SK-N-SH (cell line): ENCODE measurements around the gene FAM78B. TPM values are rescaled to one million over a fixed set of nuclear protein-coding genes. Genes with fewer than 3 reads are reported as not detected.

Experiments used
- CTCF ChIA-PET: fragments of 300-600, 350-600 bp; formaldehyde crosslinking; extraction: SDS; loops from one replicate; lab custom pipeline; 2021; lab: Yijun Ruan, JAX
- POLR2A ChIA-PET: fragments of 350-600 bp; sonication (Branson Sonifier 250); formaldehyde crosslinking; extraction: SDS; loops from one replicate; lab custom pipeline; 2020; ENCODE audit warnings: antibody characterized with exemption, inconsistent platforms; lab: Yijun Ruan, JAX
- DNase-seq: peaks from one replicate; pipeline ENCODE4 v3.0.0; 2012
- H2AFZ ChIP-seq: fragments of 200-600 bp; sonication (generic); 2 replicates; pipeline ENCODE4 v1.8.1; 2016; ENCODE audit warnings: antibody characterized with exemption, mild to moderate bottlenecking, low read depth
- H3F3A ChIP-seq: fragments of 200-600 bp; sonication (generic); replicated peaks from 2 replicates; pipeline ENCODE3; 2016; ENCODE audit warnings: antibody characterized with exemption, mild to moderate bottlenecking; ENCODE audit not compliant: insufficient read depth
- H3K27ac ChIP-seq, 2 experiments: fragments of 200-500 bp in 1 of 2; fragments of 200-600 bp in 1 of 2; sonication (Bioruptor generic) in 1 of 2; sonication (generic), shearing (Covaris generic) in 1 of 2; 2 replicates each; pipeline versions ENCODE4 v1.5.1 to v1.6.1; 2014 to 2016; ENCODE audit warnings: low read depth in 2 of 2, inconsistent platforms in 1 of 2, low read length in 1 of 2, mild to moderate bottlenecking in 1 of 2, mixed read lengths in 1 of 2
- H3K27me3 ChIP-seq: fragments of 200-600 bp; sonication (generic), shearing (Covaris generic); 2 replicates; pipeline ENCODE4 v1.6.1; 2016; ENCODE audit warnings: mixed run types; ENCODE audit not compliant: insufficient read depth
- H3K36me3 ChIP-seq, 2 experiments: fragments of 200-500 bp in 1 of 2; fragments of 200-600 bp in 1 of 2; sonication (Bioruptor generic) in 1 of 2; sonication (generic) in 1 of 2; replicated peaks in 1 of 2; 2 replicates each; pipeline versions ENCODE3 to v1.5.1; 2014 to 2016; ENCODE audit warnings: low read length in 1 of 2, mild to moderate bottlenecking in 1 of 2; ENCODE audit not compliant: insufficient read depth in 2 of 2, control insufficient read depth in 1 of 2
- H3K4me1 ChIP-seq, 2 experiments: fragments of 200-500 bp in 1 of 2; fragments of 200-600 bp in 1 of 2; sonication (Bioruptor generic) in 1 of 2; sonication (generic), shearing (Covaris generic) in 1 of 2; 2 replicates each; pipeline versions ENCODE4 v1.5.1 to v1.6.1; 2014 to 2016; ENCODE audit warnings: low read depth in 1 of 2, low read length in 1 of 2, mixed run types in 1 of 2; ENCODE audit not compliant: insufficient read depth in 2 of 2, control insufficient read depth in 1 of 2
- H3K4me2 ChIP-seq: fragments of 200-600 bp; sonication (generic), shearing (Covaris generic); 2 replicates; pipeline ENCODE4 v1.6.1; 2017; ENCODE audit warnings: mixed run types
- H3K4me3 ChIP-seq, 2 experiments: fragments of 200-500 bp in 1 of 2; fragments of 200-600 bp in 1 of 2; sonication (Bioruptor generic) in 1 of 2; sonication (generic), shearing (Covaris generic) in 1 of 2; 2 replicates each; pipeline versions ENCODE4 v1.5.1 to v1.8.1; 2014 to 2016; ENCODE audit warnings: low read depth in 2 of 2, inconsistent platforms in 1 of 2, low read length in 1 of 2, mild to moderate bottlenecking in 1 of 2, mixed read lengths in 1 of 2, moderate library complexity in 1 of 2
- H3K79me2 ChIP-seq: fragments of 200-600 bp; sonication (generic); 2 replicates; pipeline ENCODE4 v1.8.1; 2017; ENCODE audit warnings: mild to moderate bottlenecking; ENCODE audit not compliant: insufficient read depth
- H3K9ac ChIP-seq: fragments of 200-600 bp; sonication (generic); 2 replicates; pipeline ENCODE4 v1.6.1; 2017; ENCODE audit warnings: mixed run types
- H3K9me2 ChIP-seq: fragments of 200-600 bp; sonication (generic); 2 replicates; pipeline ENCODE4 v1.6.1; 2017; ENCODE audit warnings: mixed run types
- H3K9me3 ChIP-seq: fragments of 200-600 bp; sonication (generic); 2 replicates; pipeline ENCODE4 v1.6.1; 2017; ENCODE audit warnings: mixed run types, mild to moderate bottlenecking, moderate library complexity
- H4K20me1 ChIP-seq: fragments of 200-600 bp; sonication (generic); 2 replicates; pipeline ENCODE4 v1.6.1; 2017; ENCODE audit warnings: mild to moderate bottlenecking, mixed run types; ENCODE audit not compliant: insufficient read depth
- ELF1 ChIP-seq: IDR thresholded peaks from 2 replicates; pipeline ENCODE4 v1.4.0; 2012
- FOXM1 ChIP-seq: IDR thresholded peaks from 2 replicates; pipeline ENCODE4 v1.4.0; 2012; ENCODE audit warnings: low read depth, mild to moderate bottlenecking
- GABPA ChIP-seq: IDR thresholded peaks from 2 replicates; pipeline ENCODE4 v1.4.0; 2012; ENCODE audit warnings: low read depth, mild to moderate bottlenecking
- GATA2 ChIP-seq: sonication (generic); formaldehyde crosslinking; IDR thresholded peaks from 2 replicates; pipeline ENCODE4 v1.5.0; 2020; ENCODE audit warnings: mild to moderate bottlenecking, missing genetic modification reagents
- NFIC ChIP-seq: IDR thresholded peaks from 2 replicates; pipeline ENCODE4 v1.4.0; 2012; ENCODE audit warnings: borderline replicate concordance
- NRF1 ChIP-seq: IDR thresholded peaks from 2 replicates; pipeline ENCODE4 v1.6.1; 2012; ENCODE audit warnings: low read depth, mild to moderate bottlenecking, low read length
- PBX3 ChIP-seq: IDR thresholded peaks from 2 replicates; pipeline ENCODE4; 2012
- POLR2AphosphoS5 ChIP-seq: IDR thresholded peaks from 2 replicates; pipeline ENCODE4 v1.6.1; 2012; ENCODE audit warnings: low read depth, low read length
- RAD21 ChIP-seq: IDR thresholded peaks from 2 replicates; pipeline ENCODE4 v1.6.1; 2012; ENCODE audit warnings: mild to moderate bottlenecking, low read length
- RCOR1 ChIP-seq: fragments of 150-350 bp; IDR thresholded peaks from 2 replicates; pipeline ENCODE4 v1.6.1; 2017; ENCODE audit warnings: antibody characterized with exemption, low read length
- TCF12 ChIP-seq: IDR thresholded peaks from 2 replicates; pipeline ENCODE4 v1.4.0; 2012
- YY1 ChIP-seq: IDR thresholded peaks from 2 replicates; pipeline ENCODE4 v1.4.0; 2012; ENCODE audit warnings: low read depth, mild to moderate bottlenecking
- WGBS: methylation state at CpG from one replicate; pipeline ENCODE4 v1.1.6; 2017; ENCODE audit warnings: low lambda C conversion rate; 5-methylcytosine and 5-hydroxymethylcytosine counted together
- polyA plus RNA-seq, 3 experiments: library from polyadenylated mRNA; depleted of rRNA; stranded (reverse); fragments of >200 nt; gene quantifications; 2 replicates each; pipeline ENCODE4 v1.2.3, GENCODE V29; 2012
- TF ChIP-seq, protein P1 (sequence below): fragments of 150-350 bp; IDR thresholded peaks from 2 replicates; pipeline ENCODE4 v1.6.1; 2017; ENCODE audit warnings: antibody characterized with exemption, low read length, low read depth, borderline replicate concordance
- TF ChIP-seq, protein P2 (sequence below): fragments of 200-600 bp; sonication (generic); IDR thresholded peaks from 2 replicates; pipeline ENCODE4 v1.6.1; 2017; ENCODE audit warnings: antibody characterized with exemption, mild to moderate bottlenecking, moderate library complexity
- TF ChIP-seq, protein P3 (sequence below): IDR thresholded peaks from 2 replicates; pipeline ENCODE4 v1.4.0; 2012; ENCODE audit warnings: low read depth, borderline replicate concordance
- TF ChIP-seq, protein P4 (sequence below): IDR thresholded peaks from 2 replicates; pipeline ENCODE4 v1.6.1; 2012; ENCODE audit warnings: mild to moderate bottlenecking, low read depth, low read length, moderate library complexity
- TF ChIP-seq, protein P5 (sequence below): IDR thresholded peaks from 2 replicates; pipeline ENCODE4 v1.4.0; 2012; ENCODE audit warnings: low read depth, borderline replicate concordance
- TF ChIP-seq, protein P6 (sequence below): IDR thresholded peaks from 2 replicates; pipeline ENCODE4 v1.4.0; 2012; ENCODE audit warnings: low read depth

Gene FAM78B
- polyA plus RNA-seq, 1 of the 3 experiments (the other 2 are of a cell fraction) = 0.36 TPM

DNA sequence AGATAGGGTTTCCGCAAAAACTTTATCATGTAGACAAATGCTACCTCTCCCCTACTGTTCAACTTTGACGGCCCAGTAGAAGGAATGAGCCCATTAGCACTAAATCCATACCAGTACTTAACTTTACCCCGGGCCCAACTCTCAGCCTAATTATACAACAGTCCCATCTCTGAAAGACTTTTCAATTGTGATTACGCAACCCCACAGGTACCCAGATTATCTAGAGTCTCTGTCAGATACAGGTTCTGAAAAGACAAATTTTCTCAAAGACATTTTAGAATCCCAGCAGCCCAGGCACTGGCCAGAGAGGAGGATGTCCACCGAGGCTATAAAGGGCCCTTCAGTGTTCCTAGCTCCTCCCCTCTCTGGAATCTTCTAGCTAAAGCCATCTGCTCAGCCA, 15.0 kb downstream of the FAM78B start:
- Histone ChIP-seq H3K9ac (no peak overlapping the region), H3K9me2 (no peaks in the 10 kb centered on the region), H3K9me3 (no peaks in the 10 kb centered on the region), H3K27ac (no peak overlapping the region), H3K36me3 (no peaks in the 10 kb centered on the region), H4K20me1 (no peaks in the 10 kb centered on the region), H3K4me3 (no peak overlapping the region), H3K79me2 (no peaks in the 10 kb centered on the region), H3K4me1 (no peaks in the 10 kb centered on the region), H3K27me3 (no peaks in the 10 kb centered on the region), H2AFZ (no peak overlapping the region), H3F3A (no peaks in the 10 kb centered on the region), H3K4me2 (no peak overlapping the region)
- ChIA-PET POLR2A (no interaction called here), CTCF (interaction anchor here (0.9 kb wide), 1 partner anchor 13 kb away, joined by 3 read pairs; no protein-coding TSS in a partner anchor)
- no peak for TF ChIP-seq POLR2AphosphoS5
- TF ChIP-seq ELF1 = no peak
- 49% methylated on average over 5 of the region's 5 CpGs for WGBS
- no peak for DNase-seq

DNA sequence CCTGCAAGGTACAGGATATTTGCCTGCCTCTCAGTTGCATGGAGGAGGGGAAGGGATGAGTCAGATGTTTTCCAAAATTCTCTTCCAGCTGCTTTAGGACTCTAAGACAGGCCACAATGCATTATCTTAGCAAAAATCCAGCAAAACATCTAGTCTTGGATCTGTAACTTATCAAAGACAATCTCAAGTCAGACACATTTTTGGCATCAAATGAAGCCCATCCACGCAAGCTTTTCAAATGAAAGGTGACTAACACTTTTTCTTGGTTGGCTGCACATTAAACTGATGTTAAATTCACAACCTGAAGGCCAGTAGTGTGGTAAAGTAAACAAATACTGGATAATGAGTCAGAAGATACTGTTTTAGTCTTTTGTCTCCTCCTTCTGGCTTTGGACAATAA, 21.3 kb downstream of the FAM78B start:
- WGBS = 6% methylated on average over 1 of the region's 1 CpG
- Histone ChIP-seq H3K4me3 (no peak overlapping the region), H4K20me1 (no peaks in the 10 kb centered on the region), H3K4me1 (no peaks in the 10 kb centered on the region), H3K36me3 (no peaks in the 10 kb centered on the region), H3K27ac (no peak overlapping the region), H3F3A (no peaks in the 10 kb centered on the region), H2AFZ (no peak overlapping the region), H3K4me2 (no peak overlapping the region), H3K9me3 (no peaks in the 10 kb centered on the region), H3K9me2 (no peaks in the 10 kb centered on the region), H3K27me3 (no peaks in the 10 kb centered on the region), H3K79me2 (no peaks in the 10 kb centered on the region), H3K9ac (no peak overlapping the region)
- TF ChIP-seq GATA2 (CRISPR knock-in tag) (no peak), FOXM1 (no peak), RCOR1 (no peak), NFIC (no peak), GABPA (no peak), ELF1 (no peak), PBX3 (no peak), RAD21 (no peak), TCF12 (no peak), POLR2AphosphoS5 (no peak), NRF1 (no peak), YY1 (no peak)
- TF ChIP-seq, protein P1, sequence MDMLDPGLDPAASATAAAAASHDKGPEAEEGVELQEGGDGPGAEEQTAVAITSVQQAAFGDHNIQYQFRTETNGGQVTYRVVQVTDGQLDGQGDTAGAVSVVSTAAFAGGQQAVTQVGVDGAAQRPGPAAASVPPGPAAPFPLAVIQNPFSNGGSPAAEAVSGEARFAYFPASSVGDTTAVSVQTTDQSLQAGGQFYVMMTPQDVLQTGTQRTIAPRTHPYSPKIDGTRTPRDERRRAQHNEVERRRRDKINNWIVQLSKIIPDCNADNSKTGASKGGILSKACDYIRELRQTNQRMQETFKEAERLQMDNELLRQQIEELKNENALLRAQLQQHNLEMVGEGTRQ = no peak
- TF ChIP-seq, protein P2, sequence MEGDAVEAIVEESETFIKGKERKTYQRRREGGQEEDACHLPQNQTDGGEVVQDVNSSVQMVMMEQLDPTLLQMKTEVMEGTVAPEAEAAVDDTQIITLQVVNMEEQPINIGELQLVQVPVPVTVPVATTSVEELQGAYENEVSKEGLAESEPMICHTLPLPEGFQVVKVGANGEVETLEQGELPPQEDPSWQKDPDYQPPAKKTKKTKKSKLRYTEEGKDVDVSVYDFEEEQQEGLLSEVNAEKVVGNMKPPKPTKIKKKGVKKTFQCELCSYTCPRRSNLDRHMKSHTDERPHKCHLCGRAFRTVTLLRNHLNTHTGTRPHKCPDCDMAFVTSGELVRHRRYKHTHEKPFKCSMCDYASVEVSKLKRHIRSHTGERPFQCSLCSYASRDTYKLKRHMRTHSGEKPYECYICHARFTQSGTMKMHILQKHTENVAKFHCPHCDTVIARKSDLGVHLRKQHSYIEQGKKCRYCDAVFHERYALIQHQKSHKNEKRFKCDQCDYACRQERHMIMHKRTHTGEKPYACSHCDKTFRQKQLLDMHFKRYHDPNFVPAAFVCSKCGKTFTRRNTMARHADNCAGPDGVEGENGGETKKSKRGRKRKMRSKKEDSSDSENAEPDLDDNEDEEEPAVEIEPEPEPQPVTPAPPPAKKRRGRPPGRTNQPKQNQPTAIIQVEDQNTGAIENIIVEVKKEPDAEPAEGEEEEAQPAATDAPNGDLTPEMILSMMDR = no peak
- TF ChIP-seq, protein P3, sequence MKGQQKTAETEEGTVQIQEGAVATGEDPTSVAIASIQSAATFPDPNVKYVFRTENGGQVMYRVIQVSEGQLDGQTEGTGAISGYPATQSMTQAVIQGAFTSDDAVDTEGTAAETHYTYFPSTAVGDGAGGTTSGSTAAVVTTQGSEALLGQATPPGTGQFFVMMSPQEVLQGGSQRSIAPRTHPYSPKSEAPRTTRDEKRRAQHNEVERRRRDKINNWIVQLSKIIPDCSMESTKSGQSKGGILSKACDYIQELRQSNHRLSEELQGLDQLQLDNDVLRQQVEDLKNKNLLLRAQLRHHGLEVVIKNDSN = no peak
- TF ChIP-seq, protein P4, sequence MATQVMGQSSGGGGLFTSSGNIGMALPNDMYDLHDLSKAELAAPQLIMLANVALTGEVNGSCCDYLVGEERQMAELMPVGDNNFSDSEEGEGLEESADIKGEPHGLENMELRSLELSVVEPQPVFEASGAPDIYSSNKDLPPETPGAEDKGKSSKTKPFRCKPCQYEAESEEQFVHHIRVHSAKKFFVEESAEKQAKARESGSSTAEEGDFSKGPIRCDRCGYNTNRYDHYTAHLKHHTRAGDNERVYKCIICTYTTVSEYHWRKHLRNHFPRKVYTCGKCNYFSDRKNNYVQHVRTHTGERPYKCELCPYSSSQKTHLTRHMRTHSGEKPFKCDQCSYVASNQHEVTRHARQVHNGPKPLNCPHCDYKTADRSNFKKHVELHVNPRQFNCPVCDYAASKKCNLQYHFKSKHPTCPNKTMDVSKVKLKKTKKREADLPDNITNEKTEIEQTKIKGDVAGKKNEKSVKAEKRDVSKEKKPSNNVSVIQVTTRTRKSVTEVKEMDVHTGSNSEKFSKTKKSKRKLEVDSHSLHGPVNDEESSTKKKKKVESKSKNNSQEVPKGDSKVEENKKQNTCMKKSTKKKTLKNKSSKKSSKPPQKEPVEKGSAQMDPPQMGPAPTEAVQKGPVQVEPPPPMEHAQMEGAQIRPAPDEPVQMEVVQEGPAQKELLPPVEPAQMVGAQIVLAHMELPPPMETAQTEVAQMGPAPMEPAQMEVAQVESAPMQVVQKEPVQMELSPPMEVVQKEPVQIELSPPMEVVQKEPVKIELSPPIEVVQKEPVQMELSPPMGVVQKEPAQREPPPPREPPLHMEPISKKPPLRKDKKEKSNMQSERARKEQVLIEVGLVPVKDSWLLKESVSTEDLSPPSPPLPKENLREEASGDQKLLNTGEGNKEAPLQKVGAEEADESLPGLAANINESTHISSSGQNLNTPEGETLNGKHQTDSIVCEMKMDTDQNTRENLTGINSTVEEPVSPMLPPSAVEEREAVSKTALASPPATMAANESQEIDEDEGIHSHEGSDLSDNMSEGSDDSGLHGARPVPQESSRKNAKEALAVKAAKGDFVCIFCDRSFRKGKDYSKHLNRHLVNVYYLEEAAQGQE = no peak
- TF ChIP-seq, protein P5, sequence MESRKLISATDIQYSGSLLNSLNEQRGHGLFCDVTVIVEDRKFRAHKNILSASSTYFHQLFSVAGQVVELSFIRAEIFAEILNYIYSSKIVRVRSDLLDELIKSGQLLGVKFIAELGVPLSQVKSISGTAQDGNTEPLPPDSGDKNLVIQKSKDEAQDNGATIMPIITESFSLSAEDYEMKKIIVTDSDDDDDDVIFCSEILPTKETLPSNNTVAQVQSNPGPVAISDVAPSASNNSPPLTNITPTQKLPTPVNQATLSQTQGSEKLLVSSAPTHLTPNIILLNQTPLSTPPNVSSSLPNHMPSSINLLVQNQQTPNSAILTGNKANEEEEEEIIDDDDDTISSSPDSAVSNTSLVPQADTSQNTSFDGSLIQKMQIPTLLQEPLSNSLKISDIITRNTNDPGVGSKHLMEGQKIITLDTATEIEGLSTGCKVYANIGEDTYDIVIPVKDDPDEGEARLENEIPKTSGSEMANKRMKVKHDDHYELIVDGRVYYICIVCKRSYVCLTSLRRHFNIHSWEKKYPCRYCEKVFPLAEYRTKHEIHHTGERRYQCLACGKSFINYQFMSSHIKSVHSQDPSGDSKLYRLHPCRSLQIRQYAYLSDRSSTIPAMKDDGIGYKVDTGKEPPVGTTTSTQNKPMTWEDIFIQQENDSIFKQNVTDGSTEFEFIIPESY = no peak
- TF ChIP-seq, protein P6, sequence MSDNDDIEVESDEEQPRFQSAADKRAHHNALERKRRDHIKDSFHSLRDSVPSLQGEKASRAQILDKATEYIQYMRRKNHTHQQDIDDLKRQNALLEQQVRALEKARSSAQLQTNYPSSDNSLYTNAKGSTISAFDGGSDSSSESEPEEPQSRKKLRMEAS = no peak
- no peak for DNase-seq
- CTCF ChIA-PET = no interaction called here
- POLR2A ChIA-PET = no interaction called here
